Kidney epithelial cell (primary cell): Measurements from ENCODE around the gene OR2W3. TPM values are rescaled to one million over a fixed set of nuclear protein-coding genes. Genes with fewer than 3 reads are reported as not detected.

ENCODE experiments used
- DNase-seq: peaks from one replicate; pipeline ENCODE4 v3.0.0-alpha.2; 2010; ENCODE audit warnings: low read depth
- H3K27me3 ChIP-seq: 2 replicates; pipeline ENCODE4 v1.6.0; 2011; ENCODE audit warnings: low read length; ENCODE audit not compliant: control insufficient read depth, insufficient read depth
- H3K36me3 ChIP-seq: 2 replicates; pipeline ENCODE4 v1.5.1; 2011; ENCODE audit warnings: low read length; ENCODE audit not compliant: control insufficient read depth, insufficient read depth
- H3K4me3 ChIP-seq: 2 replicates; pipeline ENCODE4 v1.5.1; 2011; ENCODE audit warnings: low read depth, mild to moderate bottlenecking, control low read depth, low read length
- CTCF ChIP-seq: IDR thresholded peaks from 2 replicates; pipeline ENCODE4 v1.5.1; 2011; ENCODE audit warnings: mild to moderate bottlenecking, moderate library complexity, low read length, control low read depth, inconsistent platforms; ENCODE audit not compliant: insufficient read depth, poor library complexity, severe bottlenecking
- total RNA-seq: library from RNA; depleted of rRNA; stranded (reverse); fragments of >200 nt; gene quantifications from 2 replicates; pipeline ENCODE4 v1.2.3, GENCODE V29; 2015

OR2W3 gene
- total RNA-seq = 1.0 and 1.8 TPM in 2 replicates

GRCh38 chr1:247895163-247895637 lies at the start of gene OR2W3:
OR2W3 (plus strand) TSS chr1:247895587; CDS start chr1:247895587, 0 bp downstream.
- TF ChIP-seq CTCF = no peak
- no peaks in the 10 kb centered on the region for H3K27me3 ChIP-seq
- H3K4me3 ChIP-seq = no peak within 1 kb of the TSS
- no peak for DNase-seq
- no peaks in the 10 kb centered on the region for H3K36me3 ChIP-seq

- no peaks in the 10 kb centered on the region for H3K36me3 ChIP-seq
- H3K4me3 ChIP-seq = no peak overlapping the region
- H3K27me3 ChIP-seq = no peaks in the 10 kb centered on the region
- no peak for DNase-seq
- TF ChIP-seq CTCF = no peak
Observed at GRCh38 chr1:247845693-247846017, 49.7 kb upstream of the OR2W3 start.

GRCh38 chr1:247848346-247848745 lies 47.0 kb upstream of the OR2W3 start:
- no peaks in the 10 kb centered on the region for H3K27me3 ChIP-seq
- no peak for TF ChIP-seq CTCF
- no peak for DNase-seq
- H3K36me3 ChIP-seq = no peaks in the 10 kb centered on the region
- no peak overlapping the region for H3K4me3 ChIP-seq

GRCh38 chr1:247849616-247850015 lies 45.8 kb upstream of the OR2W3 start:
- DNase-seq = no peak
- TF ChIP-seq CTCF = no peak

GRCh38 chr1:247854899-247855545 lies 40.4 kb upstream of the OR2W3 start:
- no peak for DNase-seq
- H3K4me3 ChIP-seq = no peak overlapping the region
- no peak for TF ChIP-seq CTCF
- H3K27me3 ChIP-seq = no peaks in the 10 kb centered on the region
- H3K36me3 ChIP-seq = no peaks in the 10 kb centered on the region

More at GRCh38 chr1:247849616-247850015, 45.8 kb upstream of the OR2W3 start:
- H3K27me3 ChIP-seq = no peaks in the 10 kb centered on the region
- no peak overlapping the region for H3K4me3 ChIP-seq
- H3K36me3 ChIP-seq = no peaks in the 10 kb centered on the region

- no peak for TF ChIP-seq CTCF
- no peak for DNase-seq
- H3K4me3 ChIP-seq = no peak overlapping the region
- H3K27me3 ChIP-seq = no peaks in the 10 kb centered on the region
- no peaks in the 10 kb centered on the region for H3K36me3 ChIP-seq
Observed at GRCh38 chr1:247855911-247856310, 39.5 kb upstream of the OR2W3 start.
